Neural cell (in vitro differentiated cells): ENCODE measurements around the gene CHCHD1. TPM values are rescaled to one million over a fixed set of nuclear protein-coding genes. Genes with fewer than 3 reads are reported as not detected.

Experiments used
- H2AFZ ChIP-seq: fragments of 200-600, 300-800 bp; sonication (generic), shearing (Covaris generic); 2 replicates; pipeline ENCODE4 v1.6.0; 2014; ENCODE audit warnings: low read depth, mild to moderate bottlenecking, antibody characterized with exemption, low read length, moderate library complexity
- H3F3A ChIP-seq: fragments of 200-600 bp; shearing (Covaris generic); 2 replicates; pipeline ENCODE4 v1.6.1; 2016; ENCODE audit warnings: mild to moderate bottlenecking, moderate library complexity, mixed read lengths, antibody characterized with exemption, low read length; ENCODE audit not compliant: insufficient read depth, poor library complexity, severe bottlenecking
- H3K27ac ChIP-seq: fragments of 200-600, 300-800 bp; sonication (generic), shearing (Covaris generic); 2 replicates; pipeline ENCODE4 v1.5.1; 2014; ENCODE audit warnings: mild to moderate bottlenecking, low read length, moderate library complexity
- H3K27me3 ChIP-seq: fragments of 300-800, 200-600 bp; sonication (generic), shearing (Covaris generic); 2 replicates; pipeline ENCODE4 v1.6.0; 2014; ENCODE audit warnings: mild to moderate bottlenecking, low read depth, low read length, moderate library complexity; ENCODE audit not compliant: insufficient read depth
- H3K36me3 ChIP-seq: fragments of 300-800, 200-600 bp; sonication (generic), shearing (Covaris generic); 2 replicates; pipeline ENCODE4 v1.5.1; 2014; ENCODE audit warnings: mild to moderate bottlenecking, antibody characterized with exemption, low read length, moderate library complexity; ENCODE audit not compliant: insufficient read depth
- H3K4me2 ChIP-seq: fragments of 300-800, 200-600 bp; sonication (generic), shearing (Covaris generic); 2 replicates; pipeline ENCODE4 v1.6.0; 2014; ENCODE audit warnings: mild to moderate bottlenecking, low read length
- H3K4me3 ChIP-seq: fragments of 300-800, 200-600 bp; sonication (generic), shearing (Covaris generic); 2 replicates; pipeline ENCODE4 v1.5.1; 2014; ENCODE audit warnings: mild to moderate bottlenecking, low read length, moderate library complexity
- H3K79me2 ChIP-seq: fragments of 200-600 bp; shearing (Covaris generic); replicated peaks from 2 replicates; pipeline ENCODE4 v1.6.0; 2014; ENCODE audit warnings: mild to moderate bottlenecking, low read length, moderate library complexity; ENCODE audit not compliant: insufficient read depth
- H3K9ac ChIP-seq: fragments of 300-800, 200-600 bp; sonication (generic), shearing (Covaris generic); 2 replicates; pipeline ENCODE4 v1.6.1; 2016; ENCODE audit warnings: mild to moderate bottlenecking, low read length, mixed read lengths
- H3K9me2 ChIP-seq: fragments of 200-600 bp; shearing (Covaris generic); 2 replicates; pipeline ENCODE4 v1.6.1; 2016; ENCODE audit warnings: mild to moderate bottlenecking, low read length, mixed read lengths; ENCODE audit not compliant: insufficient read depth
- H3K9me3 ChIP-seq: fragments of 200-600, 300-800 bp; sonication (generic), shearing (Covaris generic); 2 replicates; pipeline ENCODE4 v1.6.1; 2016; ENCODE audit warnings: mild to moderate bottlenecking, mixed run types, low read length, moderate library complexity, mixed read lengths
- H4K20me1 ChIP-seq: fragments of 200-600 bp; shearing (Covaris generic); 2 replicates; pipeline ENCODE4 v1.6.1; 2016; ENCODE audit warnings: mild to moderate bottlenecking, mixed run types; ENCODE audit not compliant: insufficient read depth
- CTCF ChIP-seq: fragments of 450-650 bp; IDR thresholded peaks from 2 replicates; pipeline ENCODE4 v1.5.1; 2014; ENCODE audit warnings: antibody characterized with exemption, mild to moderate bottlenecking, moderate library complexity; ENCODE audit not compliant: poor library complexity, severe bottlenecking
- EP300 ChIP-seq: fragments of 450-650 bp; conservative IDR thresholded peaks from 2 replicates; pipeline ENCODE4 v1.6.1; 2014; ENCODE audit warnings: antibody characterized with exemption, mild to moderate bottlenecking, moderate library complexity; ENCODE audit not compliant: poor library complexity, severe bottlenecking
- EZH2 ChIP-seq: fragments of 200-600, 300-800 bp; shearing (Covaris generic), sonication (generic); IDR thresholded peaks from 2 replicates; pipeline ENCODE4 v1.6.1; 2014; ENCODE audit warnings: antibody characterized with exemption, low read length, borderline replicate concordance, mild to moderate bottlenecking; ENCODE audit not compliant: insufficient read depth, poor library complexity, severe bottlenecking
- MXI1 ChIP-seq: fragments of 450-650 bp; conservative IDR thresholded peaks from 2 replicates; pipeline ENCODE4 v1.6.1; 2014; ENCODE audit warnings: antibody characterized with exemption, mild to moderate bottlenecking; ENCODE audit not compliant: poor library complexity, severe bottlenecking
- POLR2AphosphoS5 ChIP-seq: IDR thresholded peaks from 2 replicates; pipeline ENCODE4 v1.6.1; 2012
- RAD21 ChIP-seq: fragments of 450-650 bp; conservative IDR thresholded peaks from 2 replicates; pipeline ENCODE4 v1.6.1; 2014; ENCODE audit warnings: antibody characterized with exemption, mild to moderate bottlenecking, moderate library complexity
- REST ChIP-seq: IDR thresholded peaks from 2 replicates; pipeline ENCODE4 v1.6.1; 2012; ENCODE audit warnings: borderline replicate concordance
- SMC3 ChIP-seq: fragments of 450-650 bp; conservative IDR thresholded peaks from 2 replicates; pipeline ENCODE4 v1.6.1; 2014; ENCODE audit warnings: antibody characterized with exemption, mild to moderate bottlenecking, moderate library complexity; ENCODE audit not compliant: poor library complexity
- TAF1 ChIP-seq: IDR thresholded peaks from 2 replicates; pipeline ENCODE4 v1.6.1; 2012; ENCODE audit warnings: low read depth
- polyA plus RNA-seq: library from polyadenylated mRNA; depleted of rRNA; stranded (reverse); fragments of >200 nt; gene quantifications from 2 replicates; pipeline ENCODE4 v1.2.3, GENCODE V29; 2014

Gene CHCHD1
- polyA plus RNA-seq, 1 donor from 2014 or later: 82.5 TPM

- TF ChIP-seq RAD21: no peak
- TF ChIP-seq TAF1: no peak
- no peak for TF ChIP-seq CTCF
- TF ChIP-seq POLR2AphosphoS5: no peak
- TF ChIP-seq EP300: no peak
- TF ChIP-seq MXI1: no peak
- TF ChIP-seq REST: no peak
- TF ChIP-seq EZH2: no peak
- TF ChIP-seq SMC3: no peak
- H3K4me2 ChIP-seq: no peak overlapping the region
- no peak overlapping the region for H2AFZ ChIP-seq
- H3K36me3 ChIP-seq: peaks cover 7% of the 10 kb centered on the region
- H3K4me3 ChIP-seq: no peak overlapping the region
- H4K20me1 ChIP-seq: no peaks in the 10 kb centered on the region
- H3K9ac ChIP-seq: no peak overlapping the region
- H3K9me2 ChIP-seq: no peaks in the 10 kb centered on the region
- no peaks in the 10 kb centered on the region for H3F3A ChIP-seq
- no peaks in the 10 kb centered on the region for H3K9me3 ChIP-seq
- no peak overlapping the region for H3K27ac ChIP-seq
- no peaks in the 10 kb centered on the region for H3K27me3 ChIP-seq
- H3K79me2 ChIP-seq: peaks cover 7% of the 10 kb centered on the region
Observed at GRCh38 chr10:73807471-73807870, 25.6 kb downstream of the CHCHD1 start.

- peaks cover 7% of the 10 kb centered on the region for H3K79me2 ChIP-seq
- TF ChIP-seq POLR2AphosphoS5: no peak
- no peak for TF ChIP-seq TAF1
- no peak for TF ChIP-seq EZH2
- TF ChIP-seq RAD21: no peak
- no peak for TF ChIP-seq MXI1
- TF ChIP-seq SMC3: no peak
- no peak for TF ChIP-seq EP300
- TF ChIP-seq CTCF: no peak
- no peak for TF ChIP-seq REST
- no peaks in the 10 kb centered on the region for H3K36me3 ChIP-seq
Observed at GRCh38 chr10:73808021-73808815, 26.4 kb downstream of the CHCHD1 start.

More at GRCh38 chr10:73808021-73808815, 26.4 kb downstream of the CHCHD1 start:
- H3K27me3 ChIP-seq: no peaks in the 10 kb centered on the region
- H3K9me2 ChIP-seq: no peaks in the 10 kb centered on the region
- H3F3A ChIP-seq: no peaks in the 10 kb centered on the region
- no peak overlapping the region for H3K27ac ChIP-seq
- no peaks in the 10 kb centered on the region for H4K20me1 ChIP-seq
- no peak overlapping the region for H3K4me2 ChIP-seq
- no peak overlapping the region for H2AFZ ChIP-seq
- no peak overlapping the region for H3K4me3 ChIP-seq
- H3K9me3 ChIP-seq: no peaks in the 10 kb centered on the region
- no peak overlapping the region for H3K9ac ChIP-seq
